Kidney (tissue), 14 donors: ENCODE data around the gene LAS1L. TPM values are rescaled to one million over a fixed set of nuclear protein-coding genes. Genes with fewer than 3 reads are reported as not detected.

ENCODE experiments used
- DNase-seq, 5 donors: peaks; one replicate each; pipeline ENCODE4 v3.0.0-alpha.2; 2013 to 2020
- FAIRE-seq: peaks from 2 replicates; lab custom pipeline; 2012; peaks lifted over from hg19 to GRCh38; lab: Jason Lieb, UNC
- H3K27ac ChIP-seq, 2 donors: one replicate each; pipeline ENCODE4 v1.7.0; 2013; ENCODE audit warnings: low read depth in 2 of 2, low read length in 2 of 2, inconsistent platforms in 1 of 2
- H3K27me3 ChIP-seq: one replicate; pipeline ENCODE4 v1.7.1; 2013; ENCODE audit warnings: low read length, inconsistent platforms; ENCODE audit not compliant: control insufficient read depth, insufficient read depth
- H3K36me3 ChIP-seq, 3 donors: one replicate each; pipeline versions ENCODE4 v1.7.0 to v1.7.1; 2013; ENCODE audit warnings: low read length in 3 of 3, control low read depth in 1 of 3, inconsistent platforms in 1 of 3; ENCODE audit not compliant: insufficient read depth in 3 of 3, control insufficient read depth in 2 of 3
- H3K4me1 ChIP-seq, 3 donors: one replicate each; pipeline versions ENCODE4 v1.7.0 to v1.7.1; 2013; ENCODE audit warnings: low read length in 3 of 3, inconsistent platforms in 1 of 3, low read depth in 1 of 3; ENCODE audit not compliant: control insufficient read depth in 2 of 3, insufficient read depth in 2 of 3
- H3K4me3 ChIP-seq, 3 donors: one replicate each; pipeline versions ENCODE4 v1.7.0 to v1.8.1; 2013; ENCODE audit warnings: low read length in 3 of 3, control low read depth in 1 of 3, inconsistent platforms in 1 of 3
- H3K9ac ChIP-seq, 3 donors: one replicate each; pipeline versions ENCODE4 v1.7.0 to v1.7.1; 2013; ENCODE audit warnings: low read length in 3 of 3, control low read depth in 1 of 3, inconsistent platforms in 1 of 3
- H3K9me3 ChIP-seq, 3 donors: one replicate each; pipeline versions ENCODE4 v1.7.0 to v1.7.1; 2013; ENCODE audit warnings: low read length in 3 of 3, control low read depth in 1 of 3, inconsistent platforms in 1 of 3; ENCODE audit not compliant: control insufficient read depth in 2 of 3, insufficient read depth in 1 of 3
- intact Hi-C: fragments of 100-400 bp; cut with DNase I; formaldehyde crosslinking; loops from one replicate; pipeline ENCODE4 v1.11.1; 2022
- polyA plus RNA-seq: library from polyadenylated mRNA; stranded (reverse); fragments of 350-450 nt; fragmentation: Illumina TruSeq; extraction: RNeasy Lipid Tissue Mini Kit (QIAGEN cat#74804); gene quantifications from one replicate; pipeline ENCODE4 v1.2.3, GENCODE V29; 2014; ENCODE audit warnings: low read depth, low replicate concordance; ENCODE audit not compliant: insufficient read depth
- total RNA-seq: library from RNA; stranded (reverse); fragmentation: NEBNext Ultra II Directional; extraction: Animal tissue kit (Norgen Biotek cat#: 25700); gene quantifications from one replicate; pipeline ENCODE4 v1.2.1, GENCODE V29; 2021
- TF ChIP-seq, protein P1 (sequence below): IDR thresholded peaks from 3 replicates; pipeline ENCODE4 v1.5.1; 2012; ENCODE audit warnings: mild to moderate bottlenecking, moderate library complexity, borderline replicate concordance; ENCODE audit not compliant: insufficient read depth; ENCODE audit errors: extremely low read depth
- donor health status: control.
- donor health status: control.
- donor health status: control.
- donor health status: control.
- donor health status: control.
- donor health status: DM: yes; HTN: yes; CAD: no.
- donor health status: Normal renal cell carcinoma (clear cell type).

LAS1L gene
- total and polyA plus RNA-seq, 2 donors from 2014 or later = 25.4 to 30.2 TPM

DNA sequence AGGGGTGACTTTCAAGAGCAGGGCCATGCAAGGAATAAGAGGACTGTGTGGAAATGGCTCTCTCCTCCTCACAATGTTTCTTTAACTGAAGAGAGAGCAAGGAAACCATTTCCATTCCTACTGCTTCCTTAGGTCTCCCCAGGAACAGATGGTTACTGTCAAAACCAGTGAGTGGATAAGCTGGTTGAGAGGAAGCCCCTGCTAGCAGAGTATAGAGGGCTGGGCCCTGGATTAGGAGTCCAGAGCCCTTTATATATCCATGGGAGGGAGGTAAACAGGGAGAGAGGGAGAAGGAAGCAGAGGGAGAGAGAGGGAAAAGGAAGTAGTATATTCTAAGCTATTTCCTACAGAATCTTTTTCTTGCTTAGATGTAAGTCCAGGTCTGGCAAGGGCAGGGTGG is 43.8 kb upstream of the LAS1L start:
- Histone ChIP-seq H3K36me3 (no peaks in the 10 kb centered on the region), H3K4me3 (no peak overlapping the region), H3K9ac (no peak overlapping the region), H3K4me1 (no peaks in the 10 kb centered on the region), H3K27me3 (no peaks in the 10 kb centered on the region), H3K27ac (no peak overlapping the region), H3K9me3 (no peaks in the 10 kb centered on the region)
- TF ChIP-seq, protein P1, sequence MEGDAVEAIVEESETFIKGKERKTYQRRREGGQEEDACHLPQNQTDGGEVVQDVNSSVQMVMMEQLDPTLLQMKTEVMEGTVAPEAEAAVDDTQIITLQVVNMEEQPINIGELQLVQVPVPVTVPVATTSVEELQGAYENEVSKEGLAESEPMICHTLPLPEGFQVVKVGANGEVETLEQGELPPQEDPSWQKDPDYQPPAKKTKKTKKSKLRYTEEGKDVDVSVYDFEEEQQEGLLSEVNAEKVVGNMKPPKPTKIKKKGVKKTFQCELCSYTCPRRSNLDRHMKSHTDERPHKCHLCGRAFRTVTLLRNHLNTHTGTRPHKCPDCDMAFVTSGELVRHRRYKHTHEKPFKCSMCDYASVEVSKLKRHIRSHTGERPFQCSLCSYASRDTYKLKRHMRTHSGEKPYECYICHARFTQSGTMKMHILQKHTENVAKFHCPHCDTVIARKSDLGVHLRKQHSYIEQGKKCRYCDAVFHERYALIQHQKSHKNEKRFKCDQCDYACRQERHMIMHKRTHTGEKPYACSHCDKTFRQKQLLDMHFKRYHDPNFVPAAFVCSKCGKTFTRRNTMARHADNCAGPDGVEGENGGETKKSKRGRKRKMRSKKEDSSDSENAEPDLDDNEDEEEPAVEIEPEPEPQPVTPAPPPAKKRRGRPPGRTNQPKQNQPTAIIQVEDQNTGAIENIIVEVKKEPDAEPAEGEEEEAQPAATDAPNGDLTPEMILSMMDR = no peak
- intact Hi-C loops = no loop called here
- DNase-seq = peak in 1 of 5 donors; percentile 34
- FAIRE-seq = no peak

DNA sequence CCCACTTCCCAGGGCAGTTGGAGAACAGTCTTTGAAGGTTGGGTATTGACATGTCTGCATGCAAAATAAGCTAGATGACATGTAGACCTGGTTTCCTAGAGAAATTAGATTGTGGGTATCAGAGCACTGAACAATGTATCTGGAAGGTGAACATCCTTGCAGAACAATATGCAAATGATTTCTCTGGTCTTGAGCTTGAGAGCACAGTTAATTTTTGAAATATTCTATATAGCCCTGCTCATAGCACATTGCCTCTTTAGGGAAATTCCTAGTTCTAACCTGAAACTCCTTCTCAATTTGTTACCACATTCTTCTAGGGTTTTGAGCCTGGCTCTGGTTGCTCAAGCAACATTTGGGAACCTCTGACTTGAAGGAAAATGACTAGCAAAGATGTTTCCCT is 41.6 kb upstream of the LAS1L start:
- TF ChIP-seq, protein P1 = no peak
- H3K36me3 ChIP-seq = no peaks in the 10 kb centered on the region
- H3K4me1 ChIP-seq = no peaks in the 10 kb centered on the region
- FAIRE-seq = no peak
- H3K4me3 ChIP-seq = no peak overlapping the region
- H3K27me3 ChIP-seq = no peaks in the 10 kb centered on the region
- no peaks in the 10 kb centered on the region for H3K9me3 ChIP-seq
- no peak overlapping the region for H3K27ac ChIP-seq
- intact Hi-C loops = no loop called here
- no peak overlapping the region for H3K9ac ChIP-seq
- DNase-seq = no peak

GRCh38 chrX:65575022-65575421 is 40.4 kb upstream of the LAS1L start:
- H3K27ac ChIP-seq = no peak overlapping the region
- H3K9ac ChIP-seq = no peak overlapping the region
- no peak for FAIRE-seq
- no peaks in the 10 kb centered on the region for H3K4me1 ChIP-seq
- no peaks in the 10 kb centered on the region for H3K36me3 ChIP-seq
- DNase-seq = no peak
- intact Hi-C loops = no loop called here
- no peak overlapping the region for H3K4me3 ChIP-seq
- H3K27me3 ChIP-seq = no peaks in the 10 kb centered on the region
- no peaks in the 10 kb centered on the region for H3K9me3 ChIP-seq
- TF ChIP-seq, protein P1 = no peak

- no peak overlapping the region for H3K4me3 ChIP-seq
- intact Hi-C loops = no loop called here
- H3K27ac ChIP-seq = no peak overlapping the region
- TF ChIP-seq, protein P1 = no peak
- no peaks in the 10 kb centered on the region for H3K36me3 ChIP-seq
- FAIRE-seq = no peak
- H3K9ac ChIP-seq = no peak overlapping the region
- no peaks in the 10 kb centered on the region for H3K27me3 ChIP-seq
- H3K9me3 ChIP-seq = no peaks in the 10 kb centered on the region
- H3K4me1 ChIP-seq = no peaks in the 10 kb centered on the region
- DNase-seq = no peak
Observed at GRCh38 chrX:65574356-65574755, 39.8 kb upstream of the LAS1L start.
